K562 (cell line): ENCODE results near the gene GNAI2. TPM values are rescaled to one million over a fixed set of nuclear protein-coding genes. Genes with fewer than 3 reads are reported as not detected.
A peak's percentile ranks its signal among the peaks of the same experiment; 100 is the strongest.

ENCODE experiments used
- ATAC-seq: fragments of 200-7000 bp; cut with Tn5 transposase; 3 replicates; pipeline ENCODE4 v1.9.1; 2020; ENCODE audit warnings: moderate library complexity
- BruUV-seq: library from RNA; stranded (reverse); fragments of 400-500 nt; replicated peaks from 2 replicates; lab custom pipeline; 2021; lab: Mats Ljungman, UMichigan
- CTCF ChIA-PET: fragments of 300-600 bp; formaldehyde crosslinking; extraction: SDS; loops from one replicate; lab custom pipeline; 2021; ENCODE audit warnings: low intra/inter-chr PET ratio; lab: Yijun Ruan, JAX
- POLR2A ChIA-PET: fragments of 300-600, 350-650 bp; sonication (Branson Sonifier 250); formaldehyde crosslinking; extraction: SDS; loops from one replicate; lab custom pipeline; 2021; ENCODE audit warnings: antibody characterized with exemption, inconsistent platforms; lab: Yijun Ruan, JAX
- DNase-seq, 4 experiments: peaks; one replicate each; pipeline versions ENCODE4 v3.0.0 to v3.0.0-alpha.2; 2011 to 2018; ENCODE audit warnings: low spot score in 3 of 4, mixed read lengths in 3 of 4; ENCODE audit errors: extremely low read depth in 1 of 4
- FAIRE-seq: peaks from 2 replicates; lab custom pipeline; 2011; peaks lifted over from hg19 to GRCh38; lab: Jason Lieb, UNC
- H2AFZ ChIP-seq: 2 replicates; pipeline ENCODE4 v1.6.0; 2011; ENCODE audit warnings: low read depth, low read length, control low read depth, inconsistent platforms
- H3K27ac ChIP-seq: fragments of 200-600 bp; 3 replicates; pipeline ENCODE4 v1.8.0; 2011; ENCODE audit warnings: low read depth, mild to moderate bottlenecking, control low read depth, inconsistent platforms, low read length, moderate library complexity, mixed read lengths; ENCODE audit errors: extremely low read depth
- H3K27me3 ChIP-seq, 2 experiments: fragments of 300-600 bp in 1 of 2; 2 replicates in 1 of 2; 3 replicates in 1 of 2; pipeline versions ENCODE4 v1.6.0 to v1.8.0; 2011; ENCODE audit warnings: inconsistent platforms in 2 of 2, low read length in 2 of 2, mild to moderate bottlenecking in 1 of 2, mixed read lengths in 1 of 2, moderate library complexity in 1 of 2; ENCODE audit not compliant: control insufficient read depth in 2 of 2, insufficient read depth in 2 of 2
- H3K36me3 ChIP-seq: fragments of 300-600 bp; 3 replicates; pipeline ENCODE4 v1.8.0; 2011; ENCODE audit warnings: mild to moderate bottlenecking, low read length, inconsistent platforms; ENCODE audit not compliant: control insufficient read depth, insufficient read depth
- H3K4me1 ChIP-seq, 2 experiments: fragments of 200-600 bp in 1 of 2; replicated peaks in 1 of 2; 2 replicates in 1 of 2; 3 replicates in 1 of 2; pipeline versions ENCODE4 v1.5.1 to v1.8.0; 2011; ENCODE audit warnings: inconsistent platforms in 2 of 2, low read length in 2 of 2, mild to moderate bottlenecking in 1 of 2, mixed read lengths in 1 of 2, moderate library complexity in 1 of 2; ENCODE audit not compliant: control insufficient read depth in 2 of 2, insufficient read depth in 2 of 2
- H3K4me2 ChIP-seq: 2 replicates; pipeline ENCODE4 v1.6.1; 2011; ENCODE audit warnings: low read length, control low read depth, inconsistent platforms, mixed read lengths; ENCODE audit not compliant: insufficient read depth
- H3K4me3 ChIP-seq: fragments of 200-600 bp; sonication (generic), shearing (Covaris generic); 2 replicates; pipeline ENCODE4 v1.5.1; 2016; ENCODE audit warnings: control low read depth, inconsistent platforms
- H3K79me2 ChIP-seq: fragments of 200-600 bp; 3 replicates; pipeline ENCODE4 v1.8.0; 2011; ENCODE audit warnings: low read length, inconsistent platforms; ENCODE audit not compliant: control insufficient read depth, insufficient read depth
- H3K9ac ChIP-seq, 2 experiments: 2 replicates each; pipeline versions ENCODE4 v1.6.0 to v1.6.1; 2011; ENCODE audit warnings: low read depth in 2 of 2, low read length in 2 of 2, control low read depth in 1 of 2, inconsistent platforms in 1 of 2, mild to moderate bottlenecking in 1 of 2, mixed read lengths in 1 of 2; ENCODE audit not compliant: insufficient read depth in 1 of 2
- H3K9me1 ChIP-seq: one replicate; pipeline ENCODE4 v1.6.0; 2011; ENCODE audit warnings: inconsistent platforms, mild to moderate bottlenecking, low read length, moderate library complexity; ENCODE audit not compliant: control insufficient read depth, insufficient read depth
- H3K9me3 ChIP-seq: replicated peaks from 2 replicates; pipeline ENCODE4 v1.5.1; 2011; ENCODE audit warnings: low read depth, low read length, inconsistent platforms; ENCODE audit not compliant: control insufficient read depth, insufficient read depth
- H4K20me1 ChIP-seq: replicated peaks from 2 replicates; pipeline ENCODE4 v1.6.1; 2011; ENCODE audit warnings: low read length, inconsistent platforms, mixed read lengths; ENCODE audit not compliant: control insufficient read depth, insufficient read depth
- EGR1 ChIP-seq: fragments of 450-650 bp; conservative IDR thresholded peaks from 2 replicates; pipeline ENCODE4 v1.6.1; 2017; ENCODE audit warnings: mild to moderate bottlenecking
- HOXB6 ChIP-seq: fragments of 250-450 bp; sonication (Bioruptor Pico); IDR thresholded peaks from 2 replicates; pipeline ENCODE4 v1.5.1; 2022; ENCODE audit warnings: mild to moderate bottlenecking, borderline replicate concordance
- MNT ChIP-seq, 2 experiments: fragments of 450-650 bp; conservative IDR thresholded peaks; 2 replicates each; pipeline ENCODE4 v1.6.1; 2017; ENCODE audit warnings: mild to moderate bottlenecking in 2 of 2, moderate library complexity in 2 of 2
- NRF1 ChIP-seq, 2 experiments: fragments of 450-650 bp; IDR thresholded peaks in 1 of 2; conservative IDR thresholded peaks in 1 of 2; 2 replicates each; pipeline ENCODE4 v1.6.1; 2014; ENCODE audit warnings: mild to moderate bottlenecking in 2 of 2
- ZBTB40 ChIP-seq, 2 experiments: fragments of 450-650 bp in 1 of 2; sonication (generic) in 1 of 2; formaldehyde crosslinking in 1 of 2; IDR thresholded peaks; 2 replicates each; pipeline versions ENCODE4 v1.7.1 to v1.9.0; 2016 to 2022; ENCODE audit warnings: inconsistent platforms in 1 of 2, mild to moderate bottlenecking in 1 of 2, missing genetic modification reagents in 1 of 2
- ZNF280B ChIP-seq: fragments of 250-450 bp; sonication (Bioruptor Pico); IDR thresholded peaks from 2 replicates; pipeline ENCODE4 v1.5.1; 2021; ENCODE audit warnings: mild to moderate bottlenecking
- ZNF444 ChIP-seq: fragments of 250-450 bp; sonication (Bioruptor Pico); IDR thresholded peaks from 2 replicates; pipeline ENCODE4 v1.4.0; 2020; ENCODE audit warnings: mild to moderate bottlenecking, moderate library complexity
- WGBS: fragments of 100-300 bp; shearing (Covaris generic); methylation state at CpG from one replicate; pipeline ENCODE4 v1.1.6; 2016; ENCODE audit warnings: low coverage, mixed read lengths; ENCODE audit not compliant: insufficient coverage; ENCODE audit errors: missing lambda C conversion rate; 5-methylcytosine and 5-hydroxymethylcytosine counted together
- in situ Hi-C: fragments of 300-500 bp; cut with MboI; formaldehyde crosslinking; loops from 4 replicates; pipeline ENCODE4 v1.15.0; 2018; ENCODE audit warnings: inconsistent platforms, mixed read lengths
- intact Hi-C: fragments of 100-400 bp; cut with micrococcal nuclease; formaldehyde crosslinking; loops from 2 replicates; pipeline ENCODE4 v1.14.2; 2022
- polyA plus RNA-seq, 8 experiments: library from polyadenylated mRNA; depleted of rRNA in 4 of 8; stranded (reverse) in 5 of 8; unstranded in 3 of 8; fragments of >200 nt; fragmentation: Nextera tagmentation in 2 of 8; fragmentation: Illumina TruSeq in 1 of 8; extraction: Ambion mirVana in 2 of 8; extraction: Trizol in 1 of 8; gene quantifications; 2 replicates each; pipeline versions ENCODE4 v1.2.1 to v1.2.3, GENCODE V29; 2011 to 2014; ENCODE audit warnings: inconsistent platforms in 1 of 8, missing spikeins in 1 of 8
- total RNA-seq, 7 experiments: library from RNA; depleted of rRNA in 6 of 7; stranded (reverse); fragments of >200 nt in 6 of 7; fragmentation: Illumina TruSeq in 2 of 7; extraction: Trizol in 2 of 7; gene quantifications; 2 replicates each; pipeline versions ENCODE4 v1.2.1 to v1.2.3, GENCODE V29; 2011 to 2021; ENCODE audit warnings: low replicate concordance in 1 of 7

The GNAI2 gene
- total and polyA plus RNA-seq, 9 of the 15 experiments (the other 6 are each of a cell fraction or from before 2014, with no cell fraction given) = 1.1 to 72.2 (median 42.7) TPM

- no peak overlapping the region for H3K4me3 ChIP-seq
- POLR2A ChIA-PET = no interaction called here
- 14% methylated on average over 27 of the region's 67 CpGs for WGBS
- no peak for FAIRE-seq
- peak overlapping the region in 1 of 2 experiments; percentile 68; a peak in 1 of 4 replicates for H3K9ac ChIP-seq
- BruUV-seq = no TSS peak
- peak; percentile 27 to 67 (median 52) for DNase-seq
- peaks cover 0 to 24% of the 10 kb centered on the region in 2 experiments; a peak in 3 of 5 replicates for H3K4me1 ChIP-seq
- CTCF ChIA-PET = no interaction called here
- no peak overlapping the region for H3K27ac ChIP-seq
- ATAC-seq = peak; percentile 69
- no peaks in the 10 kb centered on the region for H3K79me2 ChIP-seq
- peak overlapping the region; percentile 32; the same call in 1 of the 2 replicates for H3K4me2 ChIP-seq
- H3K9me1 ChIP-seq = no peaks in the 10 kb centered on the region
- no peak overlapping the region; the same call in 1 of the 2 replicates for H2AFZ ChIP-seq
- in situ Hi-C loops = no loop called here
- no peaks in the 10 kb centered on the region for H4K20me1 ChIP-seq
- intact Hi-C loops = no loop called here
- peaks cover 15 to 49% of the 10 kb centered on the region in 2 experiments; a peak in 4 of 5 replicates for H3K27me3 ChIP-seq
- no peaks in the 10 kb centered on the region for H3K36me3 ChIP-seq
- no peaks in the 10 kb centered on the region for H3K9me3 ChIP-seq
- no peak for TF ChIP-seq HOXB6 (CRISPR knock-in tag)
- TF ChIP-seq NRF1 (conservative IDR thresholded peaks at IDR 0.05 in 1 of 2, IDR thresholded peaks at IDR 0.05 in 1 of 2) = peak; percentile 43 to 56; a peak in 3 of 4 replicates
- peak; percentile 26; the same call in 1 of the 2 replicates for TF ChIP-seq EGR1
- TF ChIP-seq ZNF280B (CRISPR knock-in tag) = no peak
- TF ChIP-seq ZBTB40 (IDR thresholded peaks at IDR 0.05) = no peak
- no peak for TF ChIP-seq ZBTB40 (CRISPR knock-in tag; IDR thresholded peaks at IDR 0.05)
- peak in 1 of 2 experiments; percentile 63; a peak in 2 of 4 replicates for TF ChIP-seq MNT (conservative IDR thresholded peaks at IDR 0.05)
- no peak for TF ChIP-seq ZNF444 (CRISPR knock-in tag)
Observed at GRCh38 chr3:50205413-50206276, 30.4 kb upstream of the GNAI2 start.
